ENCODE data around the gene HIF1A. TPM values are rescaled to one million over a fixed set of nuclear protein-coding genes. Genes with fewer than 3 reads are reported as not detected.

The HIF1A gene
- total and polyA plus RNA-seq, 12 donors = 47.2 to 531 (median 331) TPM

GRCh38 chr14:61652526-61653262 lies 42.6 kb upstream of the HIF1A start:
- no peak for DNase-seq
- WGBS, 4 donors = 57 to 77% (median 66%) methylated on average over 5 of the region's 5 CpGs
- Histone ChIP-seq H3K36me3 (replicated peaks in 1 of 2) (no peaks in the 10 kb centered on the region), H3K4me3 (no peak overlapping the region), H3K9me3 (replicated peaks in 1 of 3) (no peaks in the 10 kb centered on the region), H3K27me3 (no peaks in the 10 kb centered on the region), H3K4me1 (replicated peaks in 1 of 2) (peaks cover 0 to 4% of the 10 kb centered on the region in 2 donors), H3K27ac (no peak overlapping the region)
- intact Hi-C loops (cut with DNase I) = no loop called here
- TF ChIP-seq POLR2A (IDR thresholded peaks at IDR 0.05) = no peak
- TF ChIP-seq, protein P1, sequence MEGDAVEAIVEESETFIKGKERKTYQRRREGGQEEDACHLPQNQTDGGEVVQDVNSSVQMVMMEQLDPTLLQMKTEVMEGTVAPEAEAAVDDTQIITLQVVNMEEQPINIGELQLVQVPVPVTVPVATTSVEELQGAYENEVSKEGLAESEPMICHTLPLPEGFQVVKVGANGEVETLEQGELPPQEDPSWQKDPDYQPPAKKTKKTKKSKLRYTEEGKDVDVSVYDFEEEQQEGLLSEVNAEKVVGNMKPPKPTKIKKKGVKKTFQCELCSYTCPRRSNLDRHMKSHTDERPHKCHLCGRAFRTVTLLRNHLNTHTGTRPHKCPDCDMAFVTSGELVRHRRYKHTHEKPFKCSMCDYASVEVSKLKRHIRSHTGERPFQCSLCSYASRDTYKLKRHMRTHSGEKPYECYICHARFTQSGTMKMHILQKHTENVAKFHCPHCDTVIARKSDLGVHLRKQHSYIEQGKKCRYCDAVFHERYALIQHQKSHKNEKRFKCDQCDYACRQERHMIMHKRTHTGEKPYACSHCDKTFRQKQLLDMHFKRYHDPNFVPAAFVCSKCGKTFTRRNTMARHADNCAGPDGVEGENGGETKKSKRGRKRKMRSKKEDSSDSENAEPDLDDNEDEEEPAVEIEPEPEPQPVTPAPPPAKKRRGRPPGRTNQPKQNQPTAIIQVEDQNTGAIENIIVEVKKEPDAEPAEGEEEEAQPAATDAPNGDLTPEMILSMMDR (IDR thresholded peaks at IDR 0.05) = no peak

- H3K4me1 ChIP-seq (replicated peaks in 1 of 2) = peaks cover 0 to 4% of the 10 kb centered on the region in 2 donors
- TF ChIP-seq, protein P1 (IDR thresholded peaks at IDR 0.05) = no peak
- TF ChIP-seq POLR2A (IDR thresholded peaks at IDR 0.05) = no peak
- DNase-seq = peak; percentile 21 to 75 (median 50)
- WGBS, 4 donors = 24 to 37% (median 29%) methylated on average over 6 of the region's 6 CpGs
- H3K27ac ChIP-seq = peak overlapping the region in 1 of 5 donors; percentile 48
- no peak overlapping the region for H3K4me3 ChIP-seq
- H3K36me3 ChIP-seq (replicated peaks in 1 of 2) = no peaks in the 10 kb centered on the region
- no peaks in the 10 kb centered on the region for H3K9me3 ChIP-seq (replicated peaks in 1 of 3)
- intact Hi-C loops (cut with DNase I) = no loop called here
- no peaks in the 10 kb centered on the region for H3K27me3 ChIP-seq
Observed at GRCh38 chr14:61653507-61653906, 41.8 kb upstream of the HIF1A start.

DNA sequence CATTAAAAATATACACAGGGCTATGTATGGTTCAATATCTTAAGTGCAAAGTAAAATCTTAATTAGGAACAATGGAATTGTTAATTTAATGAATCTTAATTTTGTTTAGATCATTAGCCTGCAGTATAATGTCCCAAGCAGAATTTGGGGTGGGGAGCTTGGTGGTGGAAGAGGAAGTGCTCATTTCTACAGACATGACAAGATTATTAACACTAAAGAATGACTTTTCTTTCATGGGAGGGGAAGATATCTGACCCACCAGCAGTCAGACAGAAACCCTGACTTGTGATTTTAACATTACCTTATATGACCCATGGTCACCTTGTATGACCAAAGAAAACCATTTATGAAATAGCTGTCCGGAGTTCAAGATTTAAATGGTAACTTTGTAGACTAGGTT lies 41.3 kb upstream of the HIF1A start:
- Histone ChIP-seq H3K4me1 (replicated peaks in 1 of 2) (peaks cover 0 to 4% of the 10 kb centered on the region in 2 donors), H3K9me3 (replicated peaks in 1 of 3) (no peaks in the 10 kb centered on the region), H3K27ac (peak overlapping the region in 1 of 5 donors; percentile 48), H3K27me3 (no peaks in the 10 kb centered on the region), H3K4me3 (no peak overlapping the region), H3K36me3 (replicated peaks in 1 of 2) (no peaks in the 10 kb centered on the region)
- DNase-seq = no peak
- intact Hi-C loops (cut with DNase I) = no loop called here
- WGBS, 4 donors = 64 to 74% (median 71%) methylated on average over 1 of the region's 1 CpG
- no peak for TF ChIP-seq POLR2A (IDR thresholded peaks at IDR 0.05)
- TF ChIP-seq, protein P1 (IDR thresholded peaks at IDR 0.05) = no peak

- TF ChIP-seq POLR2A (IDR thresholded peaks at IDR 0.05) = no peak
- TF ChIP-seq, protein P1 (IDR thresholded peaks at IDR 0.05) = no peak
- Histone ChIP-seq H3K4me1 (replicated peaks in 1 of 2) (peaks cover 0 to 8% of the 10 kb centered on the region in 2 donors), H3K4me3 (no peak overlapping the region), H3K27me3 (no peaks in the 10 kb centered on the region), H3K27ac (no peak overlapping the region), H3K36me3 (replicated peaks in 1 of 2) (no peaks in the 10 kb centered on the region), H3K9me3 (replicated peaks in 1 of 3) (no peaks in the 10 kb centered on the region)
- intact Hi-C loops (cut with DNase I) = no loop called here
- 87 to 95% (median 92%) methylated on average over 3 of the region's 3 CpGs for WGBS, 4 donors
- no peak for DNase-seq
Observed at GRCh38 chr14:61655777-61656176, 39.5 kb upstream of the HIF1A start.
